HepG2 (cell line): ENCODE measurements around the gene HEXD. TPM values are rescaled to one million over a fixed set of nuclear protein-coding genes. Genes with fewer than 3 reads are reported as not detected.

Source experiments
- EZH2 ChIP-seq: conservative IDR thresholded peaks from 2 replicates; pipeline ENCODE4 v1.6.1; 2012; ENCODE audit warnings: mild to moderate bottlenecking, low read depth, low read length, moderate library complexity
- FOXO4 ChIP-seq: sonication (generic); formaldehyde crosslinking; conservative IDR thresholded peaks from 2 replicates; pipeline ENCODE4 v1.8.1; 2023; ENCODE audit warnings: missing genetic modification reagents
- HNRNPK ChIP-seq: fragments of 200-400 bp; formaldehyde crosslinking; IDR thresholded peaks from 2 replicates; pipeline ENCODE4 v1.6.1; 2018; ENCODE audit warnings: low read length, low read depth, moderate library complexity, mild to moderate bottlenecking; ENCODE audit not compliant: poor library complexity, severe bottlenecking
- IRX3 ChIP-seq: sonication (generic); formaldehyde crosslinking; IDR thresholded peaks from 2 replicates; pipeline ENCODE4 v1.8.1; 2023; ENCODE audit warnings: mild to moderate bottlenecking, low read depth, missing genetic modification reagents, borderline replicate concordance
- KLF12 ChIP-seq: sonication (generic); formaldehyde crosslinking; IDR thresholded peaks from 2 replicates; pipeline ENCODE4 v1.4.0; 2020; ENCODE audit warnings: missing genetic modification reagents, borderline replicate concordance
- MED1 ChIP-seq: sonication (generic); formaldehyde crosslinking; IDR thresholded peaks from 2 replicates; pipeline ENCODE4 v1.4.0; 2020; ENCODE audit warnings: missing genetic modification reagents
- NR3C1 ChIP-seq: sonication (generic); formaldehyde crosslinking; IDR thresholded peaks from 2 replicates; pipeline ENCODE4 v1.4.0; 2020; ENCODE audit warnings: missing genetic modification reagents
- SOX13 ChIP-seq, 3 experiments: fragments of 450-650 bp in 1 of 3; sonication (generic) in 1 of 3; formaldehyde crosslinking in 1 of 3; IDR thresholded peaks in 2 of 3; conservative IDR thresholded peaks in 1 of 3; 2 replicates each; pipeline versions ENCODE4 v1.5.0 to v1.6.1; 2016 to 2020; ENCODE audit warnings: antibody characterized with exemption in 1 of 3, mild to moderate bottlenecking in 1 of 3, missing compliant biosample characterization in 1 of 3, missing genetic modification reagents in 1 of 3, moderate library complexity in 1 of 3
- SP140L ChIP-seq: sonication (generic); formaldehyde crosslinking; IDR thresholded peaks from 2 replicates; pipeline ENCODE4 v1.4.0; 2020; ENCODE audit warnings: missing genetic modification reagents, borderline replicate concordance
- SP5 ChIP-seq: IDR thresholded peaks from 2 replicates; pipeline ENCODE4 v1.6.1; 2016; ENCODE audit warnings: low read depth, borderline replicate concordance
- TFDP2 ChIP-seq: sonication (generic); formaldehyde crosslinking; IDR thresholded peaks from 2 replicates; pipeline ENCODE4 v1.4.0; 2020; ENCODE audit warnings: missing genetic modification reagents
- TRIM22 ChIP-seq: fragments of 450-650 bp; IDR thresholded peaks from 2 replicates; pipeline ENCODE4 v1.6.1; 2017
- ZHX1 ChIP-seq: sonication (generic); formaldehyde crosslinking; IDR thresholded peaks from 2 replicates; pipeline ENCODE4 v1.8.1; 2022; ENCODE audit warnings: low read depth, mild to moderate bottlenecking, missing genetic modification reagents
- ZMYM3 ChIP-seq: sonication (generic); formaldehyde crosslinking; IDR thresholded peaks from 2 replicates; pipeline ENCODE4 v1.5.1; 2020; ENCODE audit warnings: mild to moderate bottlenecking, missing genetic modification reagents
- ZNF496 ChIP-seq: sonication (generic); formaldehyde crosslinking; IDR thresholded peaks from 2 replicates; pipeline ENCODE4 v1.8.1; 2023; ENCODE audit warnings: mild to moderate bottlenecking, moderate library complexity, missing genetic modification reagents; ENCODE audit not compliant: insufficient replicate concordance
- ZNF607 ChIP-seq: sonication (generic); formaldehyde crosslinking; IDR thresholded peaks from 2 replicates; pipeline ENCODE4 v1.5.1; 2020; ENCODE audit warnings: missing genetic modification reagents, mild to moderate bottlenecking, borderline replicate concordance
- ZUFSP ChIP-seq: sonication (generic); formaldehyde crosslinking; IDR thresholded peaks from 2 replicates; pipeline ENCODE4 v1.9.0; 2021; ENCODE audit warnings: missing genetic modification reagents, mild to moderate bottlenecking, borderline replicate concordance
- polyA plus RNA-seq, 8 experiments: library from polyadenylated mRNA; depleted of rRNA in 3 of 8; stranded (reverse) in 7 of 8; unstranded in 1 of 8; fragments of >200 nt; fragmentation: Illumina TruSeq in 4 of 8; extraction: Trizol in 4 of 8; gene quantifications; 2 replicates each; pipeline versions ENCODE4 v1.2.1 to v1.2.3, GENCODE V29; 2011 to 2016; ENCODE audit warnings: low read depth in 4 of 8, missing spikeins in 1 of 8, mixed read lengths in 1 of 8; ENCODE audit not compliant: insufficient read depth in 1 of 8
- total RNA-seq, 5 experiments: library from RNA; depleted of rRNA; stranded (reverse); fragments of >200 nt; fragmentation: Illumina TruSeq; extraction: Trizol; gene quantifications; 2 replicates each; pipeline ENCODE4 v1.2.3, GENCODE V29; 2016; ENCODE audit warnings: low read depth in 1 of 5

The HEXD gene
- total and polyA plus RNA-seq, 2 of the 13 experiments (the other 11 are each of a cell fraction or from before 2014, with no cell fraction given) = 22.3 to 41.8 TPM

- TF ChIP-seq MED1 (CRISPR knock-in tag) = peak; percentile 74
- no peak for TF ChIP-seq EZH2
- TF ChIP-seq SOX13 (IDR thresholded peaks at IDR 0.05) = no peak
- TF ChIP-seq SOX13 (CRISPR knock-in tag; conservative IDR thresholded peaks at IDR 0.05 in 1 of 2, IDR thresholded peaks at IDR 0.05 in 1 of 2) = peak; percentile 5 to 77; a peak in 3 of 4 replicates
- TF ChIP-seq ZMYM3 (CRISPR knock-in tag) = peak; percentile 4; the same call in 1 of the 2 replicates
- TF ChIP-seq NR3C1 (CRISPR knock-in tag) = no peak
- TF ChIP-seq IRX3 (CRISPR knock-in tag) = no peak; the same call in 1 of the 2 replicates
- TF ChIP-seq FOXO4 (CRISPR knock-in tag) = 0 out of 2 replicates have a peak, but pooled peaks have one; percentile 28
- no peak for TF ChIP-seq ZNF496 (CRISPR knock-in tag)
- TF ChIP-seq ZHX1 = peak; percentile 90
- peak; percentile 76; the same call in 1 of the 2 replicates for TF ChIP-seq KLF12 (CRISPR knock-in tag)
- peak; percentile 49 for TF ChIP-seq HNRNPK
- no peak for TF ChIP-seq TRIM22
- TF ChIP-seq ZNF607 (CRISPR knock-in tag) = peak; percentile 80; the same call in 1 of the 2 replicates
- no peak for TF ChIP-seq TFDP2 (CRISPR knock-in tag)
- TF ChIP-seq ZUFSP = no peak
- peak; percentile 60; the same call in 1 of the 2 replicates for TF ChIP-seq SP5 (CRISPR knock-in tag)
- TF ChIP-seq SP140L (CRISPR knock-in tag) = no peak
These were observed 40.2 kb downstream of the HEXD start, which contains the start of gene NARF (continued) for GRCh38 chr17:82458179-82458884.
